GM18909 (cell line): ENCODE measurements around the gene ABHD4.

ENCODE experiments used
- ATAC-seq: cut with Tn5 transposase; IDR thresholded peaks from one replicate; pipeline ENCODE4 v1.9.1; 2021; ENCODE audit warnings: mild to moderate bottlenecking; ENCODE audit not compliant: unreplicated experiment, poor library complexity

The ABHD4 gene

DNA sequence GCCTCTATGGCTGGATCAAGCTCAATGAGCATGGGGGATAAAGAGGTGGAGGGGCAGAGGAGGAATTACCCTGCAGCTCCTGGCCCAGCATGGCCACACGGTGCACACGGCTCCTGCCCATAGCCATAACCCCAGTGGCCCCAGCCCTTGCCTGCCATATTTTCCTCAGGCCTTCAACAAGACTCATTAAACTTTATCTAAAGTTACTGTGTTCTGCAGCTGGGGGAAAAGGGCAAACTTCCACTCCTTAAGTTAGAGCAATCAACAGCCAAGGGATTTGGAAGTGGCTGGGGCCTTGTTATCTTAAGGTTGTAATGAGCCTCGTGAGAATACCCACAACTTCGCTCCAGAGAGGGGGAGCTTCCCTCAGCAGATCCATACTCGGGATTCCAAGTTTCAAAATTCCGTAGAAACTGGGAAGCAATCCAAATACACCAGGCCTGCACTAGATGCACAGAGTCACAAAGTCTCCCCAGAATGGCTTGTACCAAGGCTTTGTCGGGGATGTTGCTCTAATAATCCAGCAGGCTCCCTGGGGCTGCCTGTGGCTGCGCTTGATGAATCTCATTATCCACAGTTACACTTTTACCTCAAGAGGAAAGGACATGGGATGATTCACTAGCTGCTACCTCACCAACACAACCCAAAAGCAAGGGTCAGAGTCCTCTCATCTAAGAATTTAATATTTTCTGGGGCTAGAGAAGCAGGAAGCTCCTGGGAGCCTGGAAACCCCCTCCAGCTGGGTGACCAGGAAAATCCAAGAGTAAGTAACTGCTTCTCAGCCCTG, 59.0 kb downstream of the ABHD4 start:
- ATAC-seq = no peak

DNA sequence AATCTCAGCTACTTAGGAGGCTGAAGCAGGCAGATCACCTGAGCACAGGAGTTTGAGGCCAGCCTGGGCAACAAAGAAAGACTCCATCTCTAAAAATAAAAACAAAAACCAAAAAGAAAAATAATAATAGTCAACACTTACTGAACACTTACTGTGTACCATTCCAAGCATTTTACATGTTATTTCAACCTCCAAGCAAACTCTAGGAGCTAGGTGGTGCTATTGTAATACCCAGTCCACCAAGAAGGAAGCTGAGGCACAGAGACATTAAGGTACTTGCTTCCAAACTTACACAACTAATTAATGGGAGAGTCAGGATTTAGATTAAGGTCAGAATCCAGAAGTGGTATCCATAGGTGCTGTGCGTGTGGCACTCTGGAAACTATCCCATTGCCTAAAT, 59.8 kb downstream of the ABHD4 start:
- no peak for ATAC-seq

GRCh38 chr14:22658946-22659345, 60.8 kb downstream of the ABHD4 start:
- ATAC-seq = no peak

DNA sequence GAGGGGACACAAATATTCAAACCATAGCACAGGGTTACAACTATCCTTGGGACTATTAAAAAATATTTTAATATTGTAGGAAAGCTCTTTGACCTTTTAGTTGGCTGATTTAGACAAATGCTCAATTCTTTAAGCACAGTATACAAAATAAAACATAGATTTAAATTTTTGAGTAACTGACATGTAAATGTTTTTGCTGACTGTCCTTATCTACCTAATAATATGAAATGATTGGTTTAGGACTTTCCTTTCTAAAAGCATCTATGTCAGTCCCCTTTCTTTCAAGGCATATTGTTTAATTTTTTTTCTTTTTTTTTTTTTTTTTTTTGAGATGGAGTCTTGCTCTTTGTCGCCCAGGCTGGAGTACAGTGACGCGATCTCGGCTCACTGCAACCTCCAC, 62.6 kb downstream of the ABHD4 start:
- ATAC-seq = no peak
